DMS 273 treated with DMSO at 0.1 percent for 48 hours (cell line): Measurements from ENCODE around the gene OGN.

Experiments
- DNase-seq: peaks from one replicate; lab custom pipeline; 2025; lab: John Stamatoyannopoulos, UW

The OGN gene

GRCh38 chr9:92345582-92345981 is 58.8 kb downstream of the OGN start:
- DNase-seq = no peak

GRCh38 chr9:92342825-92343488 is 61.4 kb downstream of the OGN start:
- no peak for DNase-seq

- DNase-seq = no peak
These were observed 62.8 kb downstream of the OGN start for GRCh38 chr9:92341578-92341977.

- no peak for DNase-seq
These were observed 71.1 kb downstream of the OGN start for GRCh38 chr9:92333282-92333634.
